NB4 (cell line): Measurements from ENCODE around the gene NCOA6.
"Not testable (repeated sequence)": the region's sequence is repeated elsewhere in the genome, so short reads cannot be mapped to it uniquely, and the experiment has no call there.

Experiments used
- DNase-seq: peaks from one replicate; pipeline ENCODE4 v3.0.0; 2010; ENCODE audit warnings: low read depth
- H3K4me3 ChIP-seq: one replicate; pipeline ENCODE4 v1.5.1; 2011; ENCODE audit warnings: mild to moderate bottlenecking, low read depth, low read length, moderate library complexity
- CTCF ChIP-seq: IDR thresholded peaks from one replicate; pipeline ENCODE4 v1.5.1; 2012; ENCODE audit warnings: low read depth, low read length
- MAX ChIP-seq: IDR thresholded peaks from 2 replicates; pipeline ENCODE4 v1.6.1; 2011; ENCODE audit warnings: low read depth, low read length
- MYC ChIP-seq: IDR thresholded peaks from 2 replicates; pipeline ENCODE4 v1.6.1; 2011; ENCODE audit warnings: low read depth, low read length
- POLR2A ChIP-seq: IDR thresholded peaks from 2 replicates; pipeline ENCODE4 v1.6.1; 2011; ENCODE audit warnings: mild to moderate bottlenecking; ENCODE audit not compliant: insufficient read length; ENCODE audit errors: extremely low read depth

Gene NCOA6

GRCh38 chr20:34781220-34781619 is 44.2 kb downstream of the NCOA6 start:
- DNase-seq, result no peak
- no peak for TF ChIP-seq MAX
- no peak for TF ChIP-seq POLR2A
- TF ChIP-seq CTCF, result no peak
- no peak for TF ChIP-seq MYC
- no peak overlapping the region for H3K4me3 ChIP-seq

GRCh38 chr20:34780291-34780690 is 45.2 kb downstream of the NCOA6 start:
- not testable (repeated sequence) for DNase-seq

GRCh38 chr20:34776177-34776576 is 49.3 kb downstream of the NCOA6 start:
- no peak for TF ChIP-seq MYC
- no peak for TF ChIP-seq CTCF
- no peak for TF ChIP-seq POLR2A
- TF ChIP-seq MAX, result no peak
- no peak overlapping the region for H3K4me3 ChIP-seq
- DNase-seq, result no peak

More at GRCh38 chr20:34780291-34780690, 45.2 kb downstream of the NCOA6 start:
- not testable (repeated sequence) for H3K4me3 ChIP-seq

- no peak for DNase-seq
- TF ChIP-seq POLR2A, result no peak
- TF ChIP-seq CTCF, result no peak
- no peak for TF ChIP-seq MYC
- TF ChIP-seq MAX, result no peak
- no peak overlapping the region for H3K4me3 ChIP-seq
Measured at GRCh38 chr20:34774886-34775285, 50.6 kb downstream of the NCOA6 start.

- TF ChIP-seq CTCF, result no peak
- no peak for DNase-seq
- H3K4me3 ChIP-seq, result no peak overlapping the region
Measured at GRCh38 chr20:34774449-34774848, 51.0 kb downstream of the NCOA6 start.

- H3K4me3 ChIP-seq, result no peak overlapping the region
- TF ChIP-seq MAX (no peak), CTCF (no peak), POLR2A (no peak), MYC (no peak)
- DNase-seq, result no peak
Measured at GRCh38 chr20:34773726-34774125, 51.7 kb downstream of the NCOA6 start.
